ENCODE data around the gene PPM1L.
A peak's percentile ranks its signal among the peaks of the same experiment; 100 is the strongest.

PPM1L gene

GRCh38 chr3:160765211-160765610 is 9.2 kb downstream of the PPM1L start:
- Histone ChIP-seq H3K4me3 (ENCODE audit: low read depth in 1 of 2, low read length in 2 of 2) (no peak overlapping the region), H3K27ac (ENCODE audit: low read length) (no peak overlapping the region), H3K27me3 (ENCODE audit: low read depth, low read length) (no peaks in the 10 kb centered on the region), H3K4me1 (ENCODE audit: control insufficient read depth in 1 of 2, insufficient read depth in 2 of 2, low read length in 2 of 2) (peaks cover 0 to 3% of the 10 kb centered on the region in 2 donors), H3K36me3 (ENCODE audit: control insufficient read depth in 1 of 2, insufficient read depth in 2 of 2, low read length in 2 of 2) (no peaks in the 10 kb centered on the region), H3K9me3 (ENCODE audit: control insufficient read depth in 1 of 2, low read length in 2 of 2) (no peaks in the 10 kb centered on the region)

DNA sequence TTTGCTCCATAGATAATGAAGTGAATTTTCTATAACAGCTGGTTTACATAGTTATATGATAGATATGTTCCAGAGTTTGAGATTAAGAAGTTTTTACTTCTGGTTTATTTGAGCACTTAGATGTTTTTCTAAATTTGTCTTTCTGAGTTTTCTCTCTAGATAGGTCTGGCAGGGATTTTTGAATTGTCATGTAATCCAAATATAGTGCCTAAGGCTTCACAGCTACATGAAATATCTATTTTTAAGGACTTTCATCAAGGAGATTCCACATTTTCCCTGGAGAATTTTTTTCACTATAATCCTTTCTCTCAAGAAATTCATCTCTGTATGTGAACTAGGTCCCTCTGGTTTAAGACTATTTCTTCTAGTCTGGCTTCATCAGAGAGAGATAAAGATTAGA is 12.0 kb downstream of the PPM1L start:
- H3K27me3 ChIP-seq (ENCODE audit: low read depth, low read length) = no peaks in the 10 kb centered on the region
- H3K9me3 ChIP-seq (ENCODE audit: control insufficient read depth in 1 of 2, low read length in 2 of 2) = no peaks in the 10 kb centered on the region
- no peaks in the 10 kb centered on the region for H3K36me3 ChIP-seq (ENCODE audit: control insufficient read depth in 1 of 2, insufficient read depth in 2 of 2, low read length in 2 of 2)

GRCh38 chr3:160768918-160769317 is 12.9 kb downstream of the PPM1L start:
- H3K4me3 ChIP-seq (ENCODE audit: low read depth in 1 of 2, low read length in 2 of 2) = no peak overlapping the region
- H3K27ac ChIP-seq (ENCODE audit: low read length) = no peak overlapping the region
- no peaks in the 10 kb centered on the region for H3K9me3 ChIP-seq (ENCODE audit: control insufficient read depth in 1 of 2, low read length in 2 of 2)
- H3K27me3 ChIP-seq (ENCODE audit: low read depth, low read length) = no peaks in the 10 kb centered on the region
- H3K4me1 ChIP-seq (ENCODE audit: control insufficient read depth in 1 of 2, insufficient read depth in 2 of 2, low read length in 2 of 2) = peaks cover 0 to 20% of the 10 kb centered on the region in 2 donors
- no peaks in the 10 kb centered on the region for H3K36me3 ChIP-seq (ENCODE audit: control insufficient read depth in 1 of 2, insufficient read depth in 2 of 2, low read length in 2 of 2)

More for the DNA sequence above, 12.0 kb downstream of the PPM1L start:
- Histone ChIP-seq H3K4me3 (ENCODE audit: low read depth in 1 of 2, low read length in 2 of 2) (no peak overlapping the region), H3K27ac (ENCODE audit: low read length) (no peak overlapping the region), H3K4me1 (ENCODE audit: control insufficient read depth in 1 of 2, insufficient read depth in 2 of 2, low read length in 2 of 2) (peaks cover 0 to 11% of the 10 kb centered on the region in 2 donors)

DNA sequence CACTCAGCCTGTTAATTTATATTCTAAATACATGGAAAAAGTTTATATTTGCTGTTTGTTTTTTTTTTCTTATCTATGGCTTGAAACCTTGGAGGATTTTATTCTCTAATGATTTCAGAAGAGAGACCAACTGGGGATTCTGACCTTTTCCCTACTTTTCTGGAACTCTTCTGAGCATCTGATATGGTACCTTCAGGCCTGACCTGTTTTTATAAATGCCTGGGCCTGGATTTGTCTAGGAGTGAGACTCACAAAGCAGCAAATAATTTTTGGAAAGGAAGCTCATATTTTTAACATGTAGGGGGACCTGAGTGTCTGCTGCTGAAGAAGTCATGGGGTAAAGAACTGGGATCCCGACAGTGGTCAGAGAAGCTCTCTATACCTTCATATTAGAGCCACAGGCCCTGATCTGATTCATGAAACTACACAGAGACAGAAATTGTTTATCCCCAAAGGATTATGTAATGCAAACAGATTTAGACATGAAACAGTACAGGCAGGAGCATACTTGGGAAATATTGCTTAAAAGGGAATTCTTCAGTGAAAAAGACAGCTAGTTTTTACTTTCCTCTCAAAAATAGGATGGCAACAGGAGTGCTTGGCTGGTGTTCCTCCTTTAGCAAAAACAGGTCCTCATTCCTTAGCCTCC is 15.9 kb downstream of the PPM1L start:
- H3K4me1 ChIP-seq (ENCODE audit: control insufficient read depth in 1 of 2, insufficient read depth in 2 of 2, low read length in 2 of 2) = peaks cover 0 to 31% of the 10 kb centered on the region in 2 donors
- peak overlapping the region; percentile 10 for H3K27ac ChIP-seq (ENCODE audit: low read length)
- no peaks in the 10 kb centered on the region for H3K27me3 ChIP-seq (ENCODE audit: low read depth, low read length)

GRCh38 chr3:160773722-160774121 is 17.7 kb downstream of the PPM1L start:
- no peaks in the 10 kb centered on the region for H3K9me3 ChIP-seq (ENCODE audit: control insufficient read depth in 1 of 2, low read length in 2 of 2)
- H3K4me1 ChIP-seq (ENCODE audit: control insufficient read depth in 1 of 2, insufficient read depth in 2 of 2, low read length in 2 of 2) = peaks cover 0 to 35% of the 10 kb centered on the region in 2 donors
- H3K27me3 ChIP-seq (ENCODE audit: low read depth, low read length) = no peaks in the 10 kb centered on the region
- no peak overlapping the region for H3K4me3 ChIP-seq (ENCODE audit: low read depth in 1 of 2, low read length in 2 of 2)
- H3K36me3 ChIP-seq (ENCODE audit: control insufficient read depth in 1 of 2, insufficient read depth in 2 of 2, low read length in 2 of 2) = no peaks in the 10 kb centered on the region
- H3K27ac ChIP-seq (ENCODE audit: low read length) = no peak overlapping the region

More for the DNA sequence above, 15.9 kb downstream of the PPM1L start:
- H3K36me3 ChIP-seq (ENCODE audit: control insufficient read depth in 1 of 2, insufficient read depth in 2 of 2, low read length in 2 of 2) = no peaks in the 10 kb centered on the region
- no peaks in the 10 kb centered on the region for H3K9me3 ChIP-seq (ENCODE audit: control insufficient read depth in 1 of 2, low read length in 2 of 2)
- no peak overlapping the region for H3K4me3 ChIP-seq (ENCODE audit: low read depth in 1 of 2, low read length in 2 of 2)

- Histone ChIP-seq H3K36me3 (ENCODE audit: control insufficient read depth in 1 of 2, insufficient read depth in 2 of 2, low read length in 2 of 2) (no peaks in the 10 kb centered on the region), H3K9me3 (ENCODE audit: control insufficient read depth in 1 of 2, low read length in 2 of 2) (no peaks in the 10 kb centered on the region), H3K4me3 (ENCODE audit: low read depth in 1 of 2, low read length in 2 of 2) (no peak overlapping the region), H3K27ac (ENCODE audit: low read length) (no peak overlapping the region), H3K4me1 (ENCODE audit: control insufficient read depth in 1 of 2, insufficient read depth in 2 of 2, low read length in 2 of 2) (peaks cover 0 to 40% of the 10 kb centered on the region in 2 donors), H3K27me3 (ENCODE audit: low read depth, low read length) (no peaks in the 10 kb centered on the region)
These were observed 18.1 kb downstream of the PPM1L start for GRCh38 chr3:160774172-160774571.

GRCh38 chr3:160778480-160778879 is 22.4 kb downstream of the PPM1L start:
- Histone ChIP-seq H3K4me1 (ENCODE audit: control insufficient read depth in 1 of 2, insufficient read depth in 2 of 2, low read length in 2 of 2) (peaks cover 5 to 49% of the 10 kb centered on the region in 2 donors), H3K4me3 (ENCODE audit: low read depth in 1 of 2, low read length in 2 of 2) (no peak overlapping the region), H3K27ac (ENCODE audit: low read length) (no peak overlapping the region), H3K36me3 (ENCODE audit: control insufficient read depth in 1 of 2, insufficient read depth in 2 of 2, low read length in 2 of 2) (no peaks in the 10 kb centered on the region), H3K9me3 (ENCODE audit: control insufficient read depth in 1 of 2, low read length in 2 of 2) (no peaks in the 10 kb centered on the region), H3K27me3 (ENCODE audit: low read depth, low read length) (no peaks in the 10 kb centered on the region)

GRCh38 chr3:160779040-160779439 is 23.0 kb downstream of the PPM1L start:
- Histone ChIP-seq H3K4me3 (ENCODE audit: low read depth in 1 of 2, low read length in 2 of 2) (no peak overlapping the region), H3K27ac (ENCODE audit: low read length) (no peak overlapping the region), H3K9me3 (ENCODE audit: control insufficient read depth in 1 of 2, low read length in 2 of 2) (no peaks in the 10 kb centered on the region)

DNA sequence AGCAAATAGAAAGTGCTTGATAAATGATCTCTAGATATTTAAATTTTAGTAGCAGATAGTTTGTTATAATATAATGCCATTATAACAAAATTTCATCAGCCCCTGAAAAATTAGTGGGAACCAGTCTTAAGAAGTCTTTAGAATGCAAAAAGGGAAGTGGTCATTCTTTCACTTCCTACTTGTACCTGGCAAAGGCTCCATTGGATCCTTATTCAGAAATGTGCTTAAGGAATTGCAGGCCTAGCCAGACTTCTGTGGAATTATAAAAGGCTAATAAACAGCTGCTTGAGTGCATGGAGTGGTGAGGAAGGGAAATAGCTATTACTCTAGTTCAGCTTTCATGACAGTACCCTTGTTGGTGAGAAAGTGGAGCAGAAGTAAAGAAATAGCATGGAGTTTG is 24.2 kb downstream of the PPM1L start:
- Histone ChIP-seq H3K27ac (ENCODE audit: low read length) (no peak overlapping the region), H3K9me3 (ENCODE audit: control insufficient read depth in 1 of 2, low read length in 2 of 2) (no peaks in the 10 kb centered on the region), H3K4me1 (ENCODE audit: control insufficient read depth in 1 of 2, insufficient read depth in 2 of 2, low read length in 2 of 2) (peaks cover 5 to 36% of the 10 kb centered on the region in 2 donors), H3K36me3 (ENCODE audit: control insufficient read depth in 1 of 2, insufficient read depth in 2 of 2, low read length in 2 of 2) (no peaks in the 10 kb centered on the region), H3K27me3 (ENCODE audit: low read depth, low read length) (no peaks in the 10 kb centered on the region), H3K4me3 (ENCODE audit: low read depth in 1 of 2, low read length in 2 of 2) (no peak overlapping the region)

More at GRCh38 chr3:160779040-160779439, 23.0 kb downstream of the PPM1L start:
- Histone ChIP-seq H3K36me3 (ENCODE audit: control insufficient read depth in 1 of 2, insufficient read depth in 2 of 2, low read length in 2 of 2) (no peaks in the 10 kb centered on the region), H3K4me1 (ENCODE audit: control insufficient read depth in 1 of 2, insufficient read depth in 2 of 2, low read length in 2 of 2) (peaks cover 5 to 44% of the 10 kb centered on the region in 2 donors), H3K27me3 (ENCODE audit: low read depth, low read length) (no peaks in the 10 kb centered on the region)

GRCh38 chr3:160781402-160781801 is 25.4 kb downstream of the PPM1L start:
- H3K4me3 ChIP-seq (ENCODE audit: low read depth in 1 of 2, low read length in 2 of 2) = no peak overlapping the region
- no peak overlapping the region for H3K27ac ChIP-seq (ENCODE audit: low read length)
- no peaks in the 10 kb centered on the region for H3K9me3 ChIP-seq (ENCODE audit: control insufficient read depth in 1 of 2, low read length in 2 of 2)
- H3K4me1 ChIP-seq (ENCODE audit: control insufficient read depth in 1 of 2, insufficient read depth in 2 of 2, low read length in 2 of 2) = peaks cover 5 to 34% of the 10 kb centered on the region in 2 donors
- no peaks in the 10 kb centered on the region for H3K27me3 ChIP-seq (ENCODE audit: low read depth, low read length)
- no peaks in the 10 kb centered on the region for H3K36me3 ChIP-seq (ENCODE audit: control insufficient read depth in 1 of 2, insufficient read depth in 2 of 2, low read length in 2 of 2)

- H3K36me3 ChIP-seq (ENCODE audit: control insufficient read depth in 1 of 2, insufficient read depth in 2 of 2, low read length in 2 of 2) = no peaks in the 10 kb centered on the region
- no peak overlapping the region for H3K4me3 ChIP-seq (ENCODE audit: low read depth in 1 of 2, low read length in 2 of 2)
- peaks cover 5 to 34% of the 10 kb centered on the region in 2 donors for H3K4me1 ChIP-seq (ENCODE audit: control insufficient read depth in 1 of 2, insufficient read depth in 2 of 2, low read length in 2 of 2)
- no peaks in the 10 kb centered on the region for H3K27me3 ChIP-seq (ENCODE audit: low read depth, low read length)
- no peak overlapping the region for H3K27ac ChIP-seq (ENCODE audit: low read length)
- no peaks in the 10 kb centered on the region for H3K9me3 ChIP-seq (ENCODE audit: control insufficient read depth in 1 of 2, low read length in 2 of 2)
These were observed 25.8 kb downstream of the PPM1L start for GRCh38 chr3:160781863-160782262.

DNA sequence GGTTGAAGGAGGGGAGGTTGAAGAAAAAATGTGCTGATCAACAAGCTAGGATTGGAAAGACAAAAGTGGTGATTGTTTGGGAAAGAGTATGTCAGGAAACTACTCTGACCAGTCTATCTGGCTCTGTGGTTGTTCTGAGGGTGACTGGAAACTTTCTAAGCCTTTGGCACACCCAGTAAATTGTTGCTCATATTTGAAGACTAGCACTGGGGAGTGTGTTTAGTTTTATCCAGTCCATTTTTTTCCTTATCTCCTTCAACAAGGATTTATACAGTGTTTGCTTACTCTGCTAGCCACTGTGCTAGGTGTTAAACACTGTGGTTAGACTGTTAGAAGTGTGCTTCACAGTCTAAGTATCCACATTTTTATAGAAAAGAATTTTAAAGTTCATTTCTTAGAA is 28.8 kb downstream of the PPM1L start:
- Histone ChIP-seq H3K4me1 (ENCODE audit: control insufficient read depth in 1 of 2, insufficient read depth in 2 of 2, low read length in 2 of 2) (peaks cover 5 to 20% of the 10 kb centered on the region in 2 donors), H3K9me3 (ENCODE audit: control insufficient read depth in 1 of 2, low read length in 2 of 2) (no peaks in the 10 kb centered on the region), H3K36me3 (ENCODE audit: control insufficient read depth in 1 of 2, insufficient read depth in 2 of 2, low read length in 2 of 2) (no peaks in the 10 kb centered on the region), H3K4me3 (ENCODE audit: low read depth in 1 of 2, low read length in 2 of 2) (no peak overlapping the region), H3K27me3 (ENCODE audit: low read depth, low read length) (no peaks in the 10 kb centered on the region), H3K27ac (ENCODE audit: low read length) (peak overlapping the region; percentile 1)

All from muscle layer of duodenum (tissue), 2 donors.